Transverse colon (tissue), 4 donors: ENCODE data around the gene GARNL3.

Source experiments
- CTCF ChIP-seq, 5 experiments: fragments of 200-600 bp in 3 of 5; fragments of 450-650 bp in 2 of 5; sonication (generic) in 3 of 5; IDR thresholded peaks; 1 replicate in 2 of 5; 2 replicates in 3 of 5; pipeline ENCODE4 v1.5.1; 2016 to 2017; ENCODE audit warnings: antibody characterized with exemption in 5 of 5, inconsistent platforms in 3 of 5, mild to moderate bottlenecking in 2 of 5, moderate library complexity in 1 of 5
- POLR2AphosphoS5 ChIP-seq, 3 donors: sonication (generic); formaldehyde crosslinking; IDR thresholded peaks; one replicate each; pipeline ENCODE4 v1.6.1; 2016; ENCODE audit warnings: antibody characterized with exemption in 3 of 3

- TF ChIP-seq CTCF (IDR thresholded peaks at IDR 0.05), result no peak
- TF ChIP-seq POLR2AphosphoS5 (IDR thresholded peaks at IDR 0.05), result no peak
These were observed 104.9 kb downstream of the GARNL3 start for GRCh38 chr9:127369428-127369827.
